ENCODE measurements around the gene PARD3B. TPM values are rescaled to one million over a fixed set of nuclear protein-coding genes. Genes with fewer than 3 reads are reported as not detected.

Gene PARD3B
- total and polyA plus RNA-seq, 2 experiments from 2014 or later, result 3.5 to 4.4 TPM

DNA sequence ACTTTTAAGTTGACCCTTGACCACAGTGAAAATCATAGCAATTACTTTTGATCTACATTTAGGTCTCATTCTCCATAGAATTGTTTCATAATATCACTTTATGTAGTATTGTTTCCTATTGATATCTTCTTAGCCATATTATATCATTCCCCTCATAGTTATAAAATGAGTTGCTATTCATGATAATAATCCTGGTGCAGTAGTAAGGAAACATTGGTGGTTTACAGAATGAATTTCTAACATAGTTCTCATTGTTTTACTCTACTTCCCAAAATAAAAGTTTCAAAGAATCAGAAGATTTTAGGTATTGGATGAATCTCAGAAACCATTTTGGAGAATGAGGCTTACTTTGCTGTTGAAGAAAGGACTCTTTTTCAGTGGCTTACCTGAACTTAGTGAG is 246.0 kb downstream of the PARD3B start:
- Histone ChIP-seq H3K9me2 (ENCODE audit: insufficient read depth) (no peaks in the 10 kb centered on the region), H4K20me1 (replicated peaks; ENCODE audit: insufficient read depth) (no peaks in the 10 kb centered on the region), H3K27ac (ENCODE audit: low read depth) (no peak overlapping the region), H2AFZ (no peak overlapping the region), H3K4me1 (ENCODE audit: insufficient read depth) (no peaks in the 10 kb centered on the region), H3K27me3 (ENCODE audit: insufficient read depth) (no peaks in the 10 kb centered on the region), H3K4me3 (no peak overlapping the region), H3K79me2 (replicated peaks; ENCODE audit: insufficient read depth) (no peaks in the 10 kb centered on the region), H3K4me2 (no peak overlapping the region), H3K36me3 (ENCODE audit: insufficient read depth) (no peaks in the 10 kb centered on the region), H3F3A (replicated peaks; ENCODE audit: low read depth) (no peaks in the 10 kb centered on the region)
- no peaks in the 10 kb centered on the region for H3K27me3 Mint-ChIP-seq (ENCODE audit: insufficient read depth, low read depth, poor library complexity)
- no peak overlapping the region for H3K27ac Mint-ChIP-seq
- no peak for TF ChIP-seq EZH2 (IDR thresholded peaks at IDR 0.05; ENCODE audit: low read depth, unreplicated experiment)
- no peak for TF ChIP-seq REST (IDR thresholded peaks at IDR 0.05; ENCODE audit: unreplicated experiment)
- TF ChIP-seq ETS1 (IDR thresholded peaks at IDR 0.05), result no peak
- ATAC-seq, result no peak
- H3K36me3 Mint-ChIP-seq (ENCODE audit: low read depth), result no peaks in the 10 kb centered on the region
- H3K9me3 Mint-ChIP-seq, result no peaks in the 10 kb centered on the region
- H3K4me3 Mint-ChIP-seq, result no peak overlapping the region
- DNase-seq (ENCODE audit: low spot score), result no peak
- no peaks in the 10 kb centered on the region for H3K4me1 Mint-ChIP-seq

GRCh38 chr2:204794624-204795023 is 249.3 kb downstream of the PARD3B start:
- Mint-ChIP-seq H3K9me3 (no peaks in the 10 kb centered on the region), H3K36me3 (ENCODE audit: low read depth) (no peaks in the 10 kb centered on the region), H3K4me3 (no peak overlapping the region), H3K27me3 (ENCODE audit: insufficient read depth, low read depth, poor library complexity) (no peaks in the 10 kb centered on the region), H3K27ac (no peak overlapping the region), H3K4me1 (no peaks in the 10 kb centered on the region)
- Histone ChIP-seq H3K79me2 (replicated peaks; ENCODE audit: insufficient read depth) (no peaks in the 10 kb centered on the region), H3F3A (replicated peaks; ENCODE audit: low read depth) (no peaks in the 10 kb centered on the region), H2AFZ (no peak overlapping the region), H3K4me1 (ENCODE audit: insufficient read depth) (no peaks in the 10 kb centered on the region), H3K4me2 (no peak overlapping the region), H3K4me3 (no peak overlapping the region), H3K27ac (ENCODE audit: low read depth) (no peak overlapping the region), H4K20me1 (replicated peaks; ENCODE audit: insufficient read depth) (no peaks in the 10 kb centered on the region), H3K27me3 (ENCODE audit: insufficient read depth) (no peaks in the 10 kb centered on the region), H3K36me3 (ENCODE audit: insufficient read depth) (no peaks in the 10 kb centered on the region), H3K9me2 (ENCODE audit: insufficient read depth) (no peaks in the 10 kb centered on the region)
- no peak for DNase-seq (ENCODE audit: low spot score)
- TF ChIP-seq JUNB (IDR thresholded peaks at IDR 0.05; ENCODE audit: unreplicated experiment) (no peak), STAT1 (IDR thresholded peaks at IDR 0.05; ENCODE audit: unreplicated experiment) (no peak), ZNF331 (CRISPR knock-in tag; IDR thresholded peaks at IDR 0.05; ENCODE audit: low read depth) (no peak), CREB1 (CRISPR knock-in tag; IDR thresholded peaks at IDR 0.05; ENCODE audit: low read depth) (no peak), POLR2AphosphoS5 (IDR thresholded peaks at IDR 0.05; ENCODE audit: low read depth) (no peak), REST (IDR thresholded peaks at IDR 0.05; ENCODE audit: unreplicated experiment) (no peak), EZH2 (IDR thresholded peaks at IDR 0.05; ENCODE audit: low read depth, unreplicated experiment) (no peak), NANOG (IDR thresholded peaks at IDR 0.05; ENCODE audit: borderline replicate concordance) (no peak), ZNF114 (CRISPR knock-in tag; IDR thresholded peaks at IDR 0.05) (no peak)
- no peak for ATAC-seq
